GM18507 (cell line): ENCODE data around the gene KCNIP3.

ENCODE experiments used
- DNase-seq: peaks from one replicate; pipeline ENCODE4 v3.0.0; 2011; ENCODE audit warnings: low read depth; ENCODE audit not compliant: insufficient read length; ENCODE audit errors: extremely low spot score
- FAIRE-seq: peaks from 2 replicates; lab custom pipeline; 2011; peaks lifted over from hg19 to GRCh38; lab: Jason Lieb, UNC

The KCNIP3 gene

GRCh38 chr2:95325026-95325425 lies 27.9 kb downstream of the KCNIP3 start:
- DNase-seq (no peak), FAIRE-seq (no peak)

GRCh38 chr2:95325590-95326432 lies 28.7 kb downstream of the KCNIP3 start:
- FAIRE-seq (no peak), DNase-seq (no peak)

- DNase-seq (no peak), FAIRE-seq (no peak)
Observed at GRCh38 chr2:95326433-95327140, 29.4 kb downstream of the KCNIP3 start.

- no peak for FAIRE-seq
- DNase-seq: no peak
Observed at GRCh38 chr2:95327861-95328260, 30.7 kb downstream of the KCNIP3 start.

GRCh38 chr2:95328358-95329125 lies 31.4 kb downstream of the KCNIP3 start:
- FAIRE-seq: no peak

GRCh38 chr2:95329401-95329800 lies 32.3 kb downstream of the KCNIP3 start:
- FAIRE-seq: no peak
- DNase-seq: no peak

More at GRCh38 chr2:95328358-95329125, 31.4 kb downstream of the KCNIP3 start:
- no peak for DNase-seq

GRCh38 chr2:95329891-95330793 lies 33.0 kb downstream of the KCNIP3 start:
- no peak for DNase-seq

GRCh38 chr2:95330794-95331338 lies 33.7 kb downstream of the KCNIP3 start:
- no peak for DNase-seq
- no peak for FAIRE-seq

More at GRCh38 chr2:95329891-95330793, 33.0 kb downstream of the KCNIP3 start:
- no peak for FAIRE-seq

GRCh38 chr2:95331606-95332005 lies 34.5 kb downstream of the KCNIP3 start:
- FAIRE-seq (no peak), DNase-seq (no peak)

GRCh38 chr2:95332036-95332435 lies 34.9 kb downstream of the KCNIP3 start:
- no peak for FAIRE-seq
- no peak for DNase-seq

- no peak for FAIRE-seq
- no peak for DNase-seq
Observed at GRCh38 chr2:95333056-95333455, 35.9 kb downstream of the KCNIP3 start.

GRCh38 chr2:95333888-95334338 lies 36.8 kb downstream of the KCNIP3 start:
- no peak for DNase-seq
- no peak for FAIRE-seq

GRCh38 chr2:95334916-95335641 lies 37.9 kb downstream of the KCNIP3 start:
- DNase-seq (no peak), FAIRE-seq (no peak)

GRCh38 chr2:95336406-95336805 lies 39.3 kb downstream of the KCNIP3 start:
- FAIRE-seq: no peak
- DNase-seq: no peak

- no peak for DNase-seq
Observed at GRCh38 chr2:95337829-95338228, 40.7 kb downstream of the KCNIP3 start.

GRCh38 chr2:95342556-95343320 lies 45.6 kb downstream of the KCNIP3 start:
- DNase-seq (no peak), FAIRE-seq (no peak)

More at GRCh38 chr2:95337829-95338228, 40.7 kb downstream of the KCNIP3 start:
- no peak for FAIRE-seq

GRCh38 chr2:95343429-95344214 lies 46.5 kb downstream of the KCNIP3 start:
- FAIRE-seq (no peak), DNase-seq (no peak)
